CD4-positive, alpha-beta T cell treated with Interferon gamma for 1 hour (primary cell): ENCODE measurements around the gene SLAMF8.

Source experiments
- DNase-seq: peaks from one replicate; pipeline ENCODE4 v3.0.0-alpha.2; 2020

The SLAMF8 gene

DNA sequence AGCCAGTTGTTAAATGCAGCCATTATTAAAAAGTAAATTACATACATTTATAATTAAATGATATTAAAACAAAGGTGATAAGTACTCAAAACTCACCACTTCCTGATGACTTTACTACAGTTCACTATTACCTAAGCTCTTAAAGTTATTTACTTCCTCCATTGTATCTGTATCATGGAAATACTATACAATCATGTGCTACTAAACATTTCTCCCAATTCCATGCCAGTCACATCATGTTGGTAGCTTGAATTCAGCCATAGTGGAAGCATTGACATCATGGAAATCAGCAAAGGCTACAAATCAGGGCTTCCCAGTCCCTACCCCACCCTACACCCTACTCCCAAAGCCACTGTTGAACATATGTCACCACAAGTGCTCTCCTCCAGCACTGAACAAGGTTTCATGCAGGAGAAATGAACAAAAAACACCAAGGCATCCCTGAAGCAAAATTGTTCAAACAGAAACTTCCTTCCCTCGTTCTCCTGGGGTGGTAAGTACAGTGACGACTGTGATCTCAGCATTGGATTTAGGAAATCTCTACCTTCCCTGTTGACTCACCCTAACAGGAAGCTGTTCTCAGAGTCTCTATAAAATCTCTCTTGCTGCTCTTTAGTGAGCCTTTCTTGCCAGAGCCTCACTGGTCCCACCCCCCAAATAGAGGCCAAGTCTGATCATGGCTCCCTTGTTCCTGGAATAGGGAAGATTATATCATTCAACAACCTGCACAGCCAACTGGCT lies 23.1 kb downstream of the SLAMF8 start:
- no peak for DNase-seq

DNA sequence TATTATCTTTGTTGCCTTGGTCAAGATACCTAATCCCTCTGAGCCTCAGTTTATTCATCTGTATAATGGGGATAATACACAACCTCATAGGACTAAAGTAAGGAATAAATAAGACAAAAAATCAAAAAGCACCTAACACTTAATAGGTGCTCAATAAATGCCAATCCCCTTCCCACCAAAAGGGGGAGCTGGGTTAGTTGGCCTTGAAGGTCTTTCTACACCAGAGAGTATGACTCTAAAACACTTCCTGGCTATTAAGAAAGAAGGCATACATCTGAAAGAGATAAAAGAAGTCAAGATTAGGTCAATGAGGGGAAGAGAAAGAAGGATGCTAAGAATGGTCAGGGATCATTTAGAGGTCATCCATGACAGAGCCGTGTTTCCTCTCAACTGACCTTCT lies 24.7 kb downstream of the SLAMF8 start:
- no peak for DNase-seq

DNA sequence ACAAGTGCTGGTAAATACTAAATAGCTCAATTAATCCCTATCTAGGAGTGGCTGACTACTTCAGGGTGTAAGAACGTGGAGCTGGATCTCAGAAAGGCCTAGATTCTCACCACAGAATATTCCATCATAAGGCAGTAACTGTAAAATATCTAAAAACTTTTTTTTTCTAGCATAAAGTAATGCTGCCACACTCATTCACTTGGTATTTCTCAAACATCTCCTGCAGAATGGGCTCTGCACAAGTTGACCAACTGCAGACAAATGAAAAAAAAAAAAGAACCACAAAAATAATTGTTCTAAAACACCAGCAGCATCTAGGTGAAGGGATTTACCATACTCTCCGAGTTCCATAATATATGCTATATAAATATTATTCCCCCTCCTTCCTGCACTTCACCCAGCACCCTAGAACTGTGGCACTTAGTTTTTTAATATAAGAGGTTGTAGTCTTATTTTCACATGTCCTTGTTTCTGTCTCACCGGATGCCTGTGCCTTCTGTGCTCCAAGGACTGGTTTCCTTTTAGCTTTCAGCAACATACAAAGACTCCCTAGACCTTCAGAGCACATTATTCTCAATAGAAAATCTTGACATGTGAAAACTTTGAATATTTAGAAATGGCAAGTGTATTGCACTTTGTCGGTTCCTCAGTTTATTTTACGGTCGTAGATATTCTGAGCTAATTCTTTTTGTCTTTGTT lies 26.9 kb downstream of the SLAMF8 start:
- DNase-seq: no peak

DNA sequence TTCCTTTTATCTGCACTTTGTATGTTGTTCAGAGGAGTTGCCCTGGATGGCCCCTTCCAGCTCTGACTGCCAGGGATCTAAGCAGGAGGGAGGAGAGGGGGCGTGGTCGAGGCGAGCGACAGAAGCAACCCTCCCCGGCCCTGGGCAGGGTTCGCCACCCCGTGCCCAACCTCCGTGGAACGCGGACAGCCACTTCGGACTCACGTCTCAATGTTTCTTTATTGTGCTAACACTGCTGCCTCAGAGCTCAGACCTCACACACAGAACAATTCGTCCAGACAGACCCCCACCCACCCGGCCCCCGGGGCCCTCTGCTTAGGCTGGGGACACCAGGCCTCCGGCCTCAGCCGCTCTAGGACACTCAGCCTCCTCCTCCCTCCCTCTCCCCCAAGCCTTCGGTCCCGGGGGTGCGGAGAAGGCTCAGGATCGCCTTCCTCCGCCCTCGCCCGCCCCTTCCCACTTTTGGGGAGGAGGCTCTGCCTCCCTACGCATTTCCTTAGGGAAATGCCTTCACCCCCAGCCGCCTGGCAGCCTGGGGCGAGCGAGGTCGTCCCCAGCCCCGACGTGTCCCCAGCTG lies 27.5 kb downstream of the SLAMF8 start:
- DNase-seq: no peak

DNA sequence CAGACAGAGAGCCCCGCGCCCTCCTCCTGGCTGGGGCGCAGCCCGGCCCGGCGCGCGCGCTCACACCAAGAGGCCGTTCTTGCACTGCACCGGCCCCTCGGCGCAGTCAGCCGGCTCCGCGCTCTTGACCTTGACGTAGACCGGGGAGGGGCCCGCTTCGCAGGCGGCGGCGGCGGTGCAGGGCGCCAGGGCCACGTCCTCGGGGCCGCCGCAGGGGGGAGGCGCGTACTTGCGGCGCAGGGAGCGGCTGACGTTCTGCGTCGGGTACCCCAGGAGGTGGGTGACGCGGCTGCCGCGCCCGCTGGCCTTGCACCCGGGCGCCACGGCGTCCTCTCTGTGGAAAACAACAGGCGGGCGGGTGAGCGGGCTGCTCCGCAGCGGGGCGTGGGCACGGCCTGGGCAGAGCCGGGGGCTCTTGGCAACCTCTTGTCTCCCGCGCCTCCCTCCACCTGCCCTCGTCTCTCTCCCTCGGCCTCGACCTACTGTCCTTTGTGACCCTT lies 28.1 kb downstream of the SLAMF8 start:
- peak; percentile 79 for DNase-seq

DNA sequence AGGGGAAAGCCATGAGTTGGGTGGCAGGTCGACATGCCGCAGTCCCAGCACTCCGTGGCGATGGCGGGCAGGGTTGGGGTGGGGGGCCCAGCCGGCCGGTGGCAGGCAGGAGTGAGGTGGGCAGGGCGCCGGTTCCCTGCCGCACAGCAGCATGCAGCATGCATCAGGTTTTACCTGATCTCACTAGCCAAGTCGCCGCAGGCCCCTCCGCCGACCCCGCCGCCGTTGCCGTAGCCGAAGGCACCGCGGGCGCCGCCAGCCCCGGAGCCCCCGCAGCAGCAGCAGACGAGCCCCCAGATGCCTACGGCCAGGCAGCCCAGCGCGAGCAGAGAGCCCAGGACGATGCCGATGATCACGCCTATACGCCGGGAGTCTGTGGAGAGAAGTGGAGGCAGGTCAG lies 29.0 kb downstream of the SLAMF8 start:
- no peak for DNase-seq

DNA sequence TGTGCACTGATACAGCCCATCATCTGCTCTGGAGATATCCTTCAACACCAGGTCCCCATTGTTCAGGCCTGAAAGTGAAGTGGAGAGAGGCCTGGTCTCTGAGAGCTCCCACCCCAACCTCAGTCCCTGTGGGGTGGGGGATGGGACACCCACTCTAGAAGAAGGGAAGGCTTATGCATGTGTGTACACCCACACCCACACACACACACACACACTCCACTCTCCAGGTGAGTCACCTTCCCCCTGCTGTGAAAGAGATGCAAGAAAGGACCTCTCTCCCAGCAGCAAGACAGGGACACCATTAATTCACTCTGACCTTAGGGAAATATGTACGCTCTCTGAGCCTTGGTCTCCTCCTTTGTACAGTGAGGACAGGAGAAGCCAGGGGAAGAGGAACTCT lies 29.9 kb downstream of the SLAMF8 start:
- DNase-seq: no peak

DNA sequence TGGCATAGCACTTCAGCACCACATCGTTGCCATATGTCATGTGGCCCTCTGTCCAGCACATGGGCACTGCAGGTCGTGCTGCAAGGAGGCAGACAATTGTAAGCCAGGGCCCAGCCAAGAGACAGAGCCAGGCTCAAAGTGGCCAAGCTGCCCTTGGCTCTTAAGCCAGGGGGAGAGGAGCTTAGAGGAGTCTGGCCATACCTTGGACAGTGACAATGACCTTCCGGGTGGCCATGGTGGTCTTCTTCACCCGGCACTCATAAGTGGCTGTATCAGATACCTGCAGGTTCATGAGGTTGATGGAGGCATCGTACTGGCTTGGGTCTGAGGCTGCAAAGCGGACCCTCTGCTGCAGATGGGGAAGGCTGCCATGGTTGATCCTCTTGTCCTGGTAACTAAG lies 31.2 kb downstream of the SLAMF8 start:
- no peak for DNase-seq

DNA sequence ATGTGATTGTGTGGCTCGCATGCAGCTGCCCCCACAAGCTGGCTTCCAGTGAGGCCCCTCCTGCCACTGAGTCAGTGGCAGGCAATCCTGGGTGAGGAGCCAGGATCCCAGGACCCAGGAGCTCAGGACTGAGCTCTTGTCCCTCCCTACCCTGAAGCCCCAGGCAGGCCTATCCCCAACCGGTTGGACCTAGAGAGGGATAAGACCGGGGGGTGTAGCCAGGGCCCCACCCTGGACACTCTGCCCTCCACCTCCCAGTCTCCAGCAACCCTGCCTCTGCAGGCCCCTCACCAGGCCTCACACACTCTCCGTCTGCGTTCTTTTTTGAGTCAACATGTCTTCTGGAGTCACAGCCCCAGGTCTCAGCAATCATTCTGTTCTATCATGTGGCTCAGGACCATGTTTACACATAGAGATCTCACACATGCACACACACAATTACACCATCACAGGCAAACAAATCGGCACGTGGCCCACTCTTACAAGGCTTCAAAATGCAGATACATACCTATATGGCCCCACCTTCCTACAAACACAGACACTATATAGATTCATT lies 33.2 kb downstream of the SLAMF8 start:
- DNase-seq: no peak

DNA sequence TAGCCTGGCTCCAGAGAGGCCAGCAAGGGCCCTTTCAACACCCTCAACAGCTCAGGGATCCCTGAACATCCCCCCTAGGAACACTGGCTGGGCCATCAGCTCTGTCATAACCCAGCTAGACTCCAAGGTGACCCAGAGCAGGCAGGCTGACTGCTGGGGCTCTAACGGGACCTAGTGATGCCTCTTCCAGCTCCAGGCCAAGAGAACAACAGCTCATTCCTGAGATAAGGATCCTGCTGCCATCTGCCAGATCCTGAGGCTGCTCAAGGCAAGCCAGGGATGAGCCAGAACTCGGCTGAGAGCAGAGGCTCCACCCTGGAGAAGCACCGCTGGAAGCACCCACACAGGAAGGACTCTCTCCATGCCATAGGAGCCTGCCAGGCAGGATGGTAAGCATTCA lies 33.8 kb downstream of the SLAMF8 start:
- no peak for DNase-seq

DNA sequence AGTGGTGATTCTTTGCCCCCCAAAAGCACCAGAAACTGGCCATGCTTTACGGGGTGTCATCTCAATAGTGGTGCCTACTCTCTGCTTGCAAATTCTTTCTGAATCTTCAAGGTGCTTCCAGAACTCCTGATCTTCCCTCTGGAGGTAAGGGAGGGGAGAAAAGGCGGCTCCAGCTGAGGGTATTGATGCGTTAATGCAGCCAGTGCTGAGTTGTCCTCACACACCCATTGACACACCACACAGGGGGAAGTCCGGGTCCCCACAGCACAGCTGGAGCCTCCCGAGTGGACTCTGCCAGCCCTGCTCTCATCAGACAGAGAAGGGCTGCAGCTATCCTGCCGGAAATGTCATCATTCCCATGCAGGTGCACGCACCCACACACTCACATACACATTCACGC lies 34.5 kb downstream of the SLAMF8 start:
- DNase-seq: no peak

DNA sequence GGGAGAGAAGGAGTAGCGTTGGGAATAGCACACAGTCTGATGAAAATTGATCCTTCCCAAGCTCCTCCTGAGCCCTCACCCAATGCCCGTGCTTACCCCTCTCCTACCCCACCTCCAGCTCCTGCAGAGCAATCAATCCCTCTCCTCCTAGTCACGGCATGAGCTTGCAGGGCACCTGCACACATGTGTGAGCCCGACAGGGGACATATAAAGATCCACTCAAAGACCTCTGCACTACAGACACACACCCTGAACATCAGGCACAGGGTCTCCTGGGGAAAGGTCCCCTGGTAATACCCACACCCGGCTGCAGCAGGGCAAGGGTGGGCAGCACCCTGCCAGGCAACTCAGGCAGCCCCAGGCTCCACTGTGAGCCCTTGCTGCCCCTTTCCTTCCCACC lies 35.4 kb downstream of the SLAMF8 start:
- no peak for DNase-seq

DNA sequence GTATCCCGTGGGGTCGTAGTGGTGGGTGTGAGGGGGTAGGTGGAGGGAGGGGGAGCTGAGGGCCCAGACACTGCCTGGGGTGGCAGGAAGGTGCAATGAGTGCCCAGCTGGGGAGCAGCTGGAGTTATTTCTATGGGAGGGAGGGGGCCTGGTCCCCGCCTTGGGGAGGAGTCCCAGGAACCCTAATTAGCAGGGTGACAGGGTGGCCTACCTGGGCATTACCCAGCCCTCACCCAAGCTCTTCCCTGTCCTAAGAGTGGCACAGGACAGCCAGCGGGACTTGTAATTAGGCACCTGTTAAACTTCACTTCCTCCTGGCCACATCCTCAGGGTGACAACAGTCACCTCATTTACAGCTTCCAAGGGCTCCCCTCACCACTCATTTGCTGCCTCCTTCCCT lies 35.9 kb downstream of the SLAMF8 start, which contains the start of gene VSIG8:
Gene VSIG8, minus strand, starts transcription at position 101 of the 400 bp plus-strand sequence. CDS start 136 bp downstream, outside the sequence.
- DNase-seq: no peak

DNA sequence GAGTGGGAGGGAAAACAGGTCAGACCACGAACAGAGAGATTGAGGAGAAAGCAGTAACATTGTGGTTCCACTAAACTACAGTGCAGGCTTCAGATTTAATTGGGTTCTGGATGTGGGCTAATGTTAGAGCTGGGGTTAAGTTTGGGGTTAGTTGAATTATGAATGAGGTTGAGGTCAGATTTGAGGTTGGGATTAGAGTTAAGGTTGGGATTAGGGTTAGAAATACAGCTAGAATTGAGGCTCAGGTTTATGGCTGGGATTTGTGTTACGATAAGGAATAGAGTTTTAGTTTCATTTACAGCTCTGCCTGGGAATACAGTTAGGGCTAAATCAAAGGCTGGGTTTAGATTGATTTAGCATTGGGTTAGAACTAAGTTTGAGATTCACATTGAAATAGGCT lies 37.6 kb downstream of the SLAMF8 start:
- no peak for DNase-seq

DNA sequence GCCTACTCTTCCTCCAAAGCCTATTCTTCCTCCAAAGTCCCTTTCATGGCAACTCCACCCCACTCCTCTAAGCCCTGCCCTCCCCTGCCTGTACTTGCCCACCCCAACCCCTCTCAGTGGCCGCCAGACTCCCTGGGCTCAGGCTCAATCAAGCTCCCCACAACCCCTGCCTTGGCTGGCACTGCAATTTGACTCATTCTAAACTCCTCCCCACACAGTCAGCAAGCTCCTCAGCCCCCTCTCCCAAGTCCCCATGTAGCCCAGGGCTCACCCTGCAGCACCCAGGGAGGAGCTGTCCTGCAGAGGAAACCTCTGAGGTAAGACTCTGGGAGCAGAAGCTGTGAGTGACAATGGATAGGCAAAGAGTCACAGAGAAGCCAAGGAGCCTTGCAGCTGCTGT lies 39.4 kb downstream of the SLAMF8 start:
- DNase-seq: no peak

DNA sequence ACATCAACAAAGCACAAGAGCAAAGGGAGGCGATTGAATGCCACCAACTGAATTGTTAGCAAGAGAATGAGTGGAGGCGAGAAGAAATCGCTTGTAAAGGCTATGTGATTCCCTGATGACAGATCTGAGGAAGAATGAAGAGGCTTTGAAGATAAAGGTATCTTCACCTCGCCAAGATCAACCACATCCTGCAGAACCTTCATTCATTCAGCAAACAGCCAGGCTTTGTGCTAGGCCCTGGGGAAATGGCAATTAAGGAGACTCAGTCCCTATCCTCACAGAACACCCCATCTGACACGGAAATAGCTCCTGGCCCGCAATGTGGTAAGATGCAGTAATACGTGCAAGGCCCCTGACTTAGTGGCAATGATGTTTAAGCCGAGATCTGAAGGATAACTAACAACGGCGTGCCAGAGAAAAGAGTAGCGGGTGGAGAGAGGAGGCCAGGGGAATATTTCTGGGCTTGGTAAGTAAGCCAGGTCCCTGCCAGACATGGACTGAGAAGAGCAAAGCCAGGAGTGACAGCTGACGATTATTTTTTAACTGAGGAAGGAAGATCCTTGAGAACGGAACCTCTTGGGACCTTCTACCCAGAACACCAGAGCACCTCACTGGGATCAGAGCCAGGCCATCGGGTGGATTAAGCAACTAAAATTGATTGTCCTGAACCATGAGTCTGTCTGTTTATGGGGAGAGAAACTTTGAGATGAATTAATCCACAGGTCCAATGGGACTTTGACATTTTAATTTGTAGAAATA lies 40.4 kb downstream of the SLAMF8 start:
- no peak for DNase-seq

DNA sequence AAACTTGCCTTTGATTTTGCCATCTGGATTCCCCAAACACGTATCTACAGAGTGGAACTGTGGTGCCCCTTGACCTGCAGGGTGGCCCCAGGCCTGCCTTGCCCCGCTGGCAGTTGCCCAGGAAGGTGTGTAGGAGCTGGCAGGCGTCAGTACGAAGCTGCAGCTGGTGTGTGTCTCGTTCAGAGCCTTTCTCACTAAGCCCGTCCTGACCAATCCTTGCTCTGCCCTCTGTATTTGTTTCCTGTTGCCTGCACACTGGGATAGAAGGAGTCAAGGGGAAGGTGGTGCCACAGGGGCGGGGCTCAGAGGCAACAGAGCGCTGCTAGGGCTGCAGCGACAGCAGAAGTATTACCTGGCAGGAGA lies 41.0 kb downstream of the SLAMF8 start:
- DNase-seq: no peak

DNA sequence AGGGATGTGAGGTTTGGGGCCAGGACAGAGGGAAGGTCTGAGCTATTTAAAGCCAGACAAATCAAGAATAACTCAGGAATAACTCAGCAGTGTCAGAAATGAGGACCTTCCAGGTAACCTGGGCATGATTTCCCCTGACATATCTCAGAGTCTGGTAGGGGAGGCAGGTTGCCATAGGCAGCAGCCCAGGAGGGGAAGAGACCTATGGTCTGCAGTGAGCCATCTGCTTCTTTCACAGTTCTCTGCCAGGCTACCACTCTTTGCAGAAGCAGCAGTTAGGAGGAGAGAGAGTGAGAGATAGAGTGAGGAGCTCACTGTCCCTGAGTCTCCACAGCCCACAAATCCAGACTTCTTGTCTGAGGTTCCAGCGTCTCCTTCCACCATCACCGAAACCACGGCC lies 42.1 kb downstream of the SLAMF8 start:
- no peak for DNase-seq

DNA sequence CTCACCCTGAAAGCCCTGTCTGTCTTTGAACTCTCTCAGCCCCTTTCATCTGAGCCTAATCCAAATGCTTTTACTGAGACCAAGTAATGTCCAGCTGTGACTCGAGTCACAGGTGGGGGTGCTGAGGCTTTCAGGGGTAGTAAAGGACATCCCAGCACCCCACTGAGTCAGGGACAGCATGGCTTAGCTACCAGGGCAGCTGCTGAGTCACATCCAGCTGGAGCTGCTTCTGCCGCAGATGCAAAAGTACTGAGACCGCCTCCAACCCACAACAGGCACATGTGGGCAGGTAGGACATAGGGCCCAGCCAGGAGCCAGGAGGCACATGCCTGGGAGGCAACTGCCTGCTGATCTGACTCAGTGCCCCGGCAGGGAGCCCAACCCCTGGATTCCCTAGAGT lies 42.5 kb downstream of the SLAMF8 start:
- DNase-seq: no peak

DNA sequence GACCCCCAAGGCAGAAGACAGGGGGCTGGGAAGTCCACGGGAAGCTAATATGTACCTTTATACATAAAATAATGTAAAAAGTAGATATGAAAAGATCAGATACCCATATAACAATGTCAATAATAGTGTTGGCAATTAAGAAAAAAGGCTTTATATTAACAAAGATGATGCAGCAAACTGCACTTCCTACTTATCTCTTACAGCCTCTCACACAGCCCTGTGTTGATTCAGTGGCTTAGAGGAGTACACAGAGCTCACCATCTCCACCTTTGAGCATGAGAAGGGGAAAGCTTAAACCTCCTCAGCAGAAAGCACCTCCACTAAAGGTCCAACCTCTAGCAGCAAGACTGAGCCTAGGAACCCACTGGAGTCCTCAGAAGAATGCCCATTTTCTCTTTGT lies 42.9 kb downstream of the SLAMF8 start:
- no peak for DNase-seq

DNA sequence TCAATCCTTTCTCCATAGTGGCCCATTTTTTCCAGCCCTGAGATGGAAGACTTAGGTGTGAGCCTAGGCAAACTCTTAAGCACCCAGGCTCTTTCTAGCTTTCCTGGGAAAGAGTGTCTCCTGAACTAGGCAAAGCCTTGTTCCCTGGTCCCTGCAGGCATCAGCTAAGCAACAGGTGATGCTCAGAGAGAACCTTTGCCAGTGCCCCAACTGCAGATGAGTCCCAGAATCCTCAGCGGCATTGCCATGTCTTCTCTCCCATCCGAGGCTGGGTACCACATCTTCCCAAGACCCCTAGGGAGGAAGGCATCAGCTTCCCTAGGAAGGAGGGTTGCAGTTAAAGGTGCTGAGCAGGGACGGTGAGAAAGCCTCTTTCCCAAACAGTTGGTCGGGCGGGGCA lies 44.0 kb downstream of the SLAMF8 start:
- DNase-seq: no peak

DNA sequence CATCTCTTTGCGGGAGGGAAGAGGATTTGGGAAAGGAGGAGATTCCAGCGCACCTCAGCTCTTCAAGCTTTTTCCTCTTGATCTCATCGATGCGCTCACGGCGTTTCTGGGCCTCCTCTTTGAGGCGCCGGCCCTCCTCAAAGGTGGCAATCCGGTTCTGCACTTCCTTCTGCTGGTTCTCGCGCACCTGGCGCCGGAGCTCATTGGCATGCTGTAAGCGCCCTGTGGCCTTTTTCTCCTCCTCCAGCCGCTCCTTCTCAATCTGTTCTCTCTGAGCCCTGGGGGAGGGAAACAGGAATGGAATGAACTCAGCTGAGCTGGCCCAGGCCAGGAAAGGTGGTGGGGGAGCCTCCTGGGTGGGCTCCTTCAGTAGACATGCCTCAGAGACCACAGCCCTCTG lies 46.2 kb downstream of the SLAMF8 start:
- DNase-seq: no peak

DNA sequence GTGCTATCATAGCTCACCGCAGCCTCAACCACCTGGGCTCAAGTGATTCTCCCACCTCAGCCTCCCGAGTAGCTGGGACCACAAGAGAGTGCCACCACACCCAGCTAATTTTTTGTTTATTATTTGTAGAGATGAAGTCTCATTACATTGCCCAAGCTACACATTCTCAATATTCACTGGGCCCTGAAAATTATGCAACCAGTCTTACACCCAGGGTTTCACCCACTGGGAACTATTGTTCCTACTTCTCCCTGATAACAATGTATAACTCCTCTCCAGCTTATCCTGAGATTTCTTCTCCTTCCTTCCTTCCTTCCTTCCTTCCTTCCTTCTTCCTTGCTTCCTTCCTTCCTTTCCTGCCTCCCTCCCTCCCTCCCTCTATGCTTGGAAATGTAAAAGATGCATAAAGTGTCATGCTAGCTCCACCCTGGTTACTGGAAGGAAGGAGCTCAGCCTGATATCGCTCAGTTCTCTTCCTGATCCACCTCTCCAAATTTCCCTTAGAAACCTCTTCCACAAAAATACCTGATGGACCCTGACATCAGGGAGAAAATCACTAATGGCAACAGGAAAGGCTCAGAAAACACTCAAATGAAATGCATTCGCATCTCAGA lies 47.0 kb downstream of the SLAMF8 start:
- no peak for DNase-seq
